ENCODE data around the gene LAMA3. TPM values are rescaled to one million over a fixed set of nuclear protein-coding genes. Genes with fewer than 3 reads are reported as not detected.
A peak's percentile ranks its signal among the peaks of the same experiment; 100 is the strongest.

The LAMA3 gene, protein sequence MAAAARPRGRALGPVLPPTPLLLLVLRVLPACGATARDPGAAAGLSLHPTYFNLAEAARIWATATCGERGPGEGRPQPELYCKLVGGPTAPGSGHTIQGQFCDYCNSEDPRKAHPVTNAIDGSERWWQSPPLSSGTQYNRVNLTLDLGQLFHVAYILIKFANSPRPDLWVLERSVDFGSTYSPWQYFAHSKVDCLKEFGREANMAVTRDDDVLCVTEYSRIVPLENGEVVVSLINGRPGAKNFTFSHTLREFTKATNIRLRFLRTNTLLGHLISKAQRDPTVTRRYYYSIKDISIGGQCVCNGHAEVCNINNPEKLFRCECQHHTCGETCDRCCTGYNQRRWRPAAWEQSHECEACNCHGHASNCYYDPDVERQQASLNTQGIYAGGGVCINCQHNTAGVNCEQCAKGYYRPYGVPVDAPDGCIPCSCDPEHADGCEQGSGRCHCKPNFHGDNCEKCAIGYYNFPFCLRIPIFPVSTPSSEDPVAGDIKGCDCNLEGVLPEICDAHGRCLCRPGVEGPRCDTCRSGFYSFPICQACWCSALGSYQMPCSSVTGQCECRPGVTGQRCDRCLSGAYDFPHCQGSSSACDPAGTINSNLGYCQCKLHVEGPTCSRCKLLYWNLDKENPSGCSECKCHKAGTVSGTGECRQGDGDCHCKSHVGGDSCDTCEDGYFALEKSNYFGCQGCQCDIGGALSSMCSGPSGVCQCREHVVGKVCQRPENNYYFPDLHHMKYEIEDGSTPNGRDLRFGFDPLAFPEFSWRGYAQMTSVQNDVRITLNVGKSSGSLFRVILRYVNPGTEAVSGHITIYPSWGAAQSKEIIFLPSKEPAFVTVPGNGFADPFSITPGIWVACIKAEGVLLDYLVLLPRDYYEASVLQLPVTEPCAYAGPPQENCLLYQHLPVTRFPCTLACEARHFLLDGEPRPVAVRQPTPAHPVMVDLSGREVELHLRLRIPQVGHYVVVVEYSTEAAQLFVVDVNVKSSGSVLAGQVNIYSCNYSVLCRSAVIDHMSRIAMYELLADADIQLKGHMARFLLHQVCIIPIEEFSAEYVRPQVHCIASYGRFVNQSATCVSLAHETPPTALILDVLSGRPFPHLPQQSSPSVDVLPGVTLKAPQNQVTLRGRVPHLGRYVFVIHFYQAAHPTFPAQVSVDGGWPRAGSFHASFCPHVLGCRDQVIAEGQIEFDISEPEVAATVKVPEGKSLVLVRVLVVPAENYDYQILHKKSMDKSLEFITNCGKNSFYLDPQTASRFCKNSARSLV (N-terminal part only)
- total RNA-seq = 1 to 10 TPM in 1 of 2 donors, under 1 TPM in 1; 0.58 to 1.3 TPM
- polyA plus RNA-seq (2013, experiment 1 of 2) = 0.28 TPM
- polyA plus RNA-seq (2013, experiment 2 of 2) = 0.33 TPM
- long read RNA-seq, experiment 1 = 0 reads
- long read RNA-seq, experiment 2 = 0 reads
- long read RNA-seq, experiment 3, full-length matches to known transcripts = 1 of 2 reads
- long read RNA-seq, experiment 3, partial matches to known transcripts = 1 of 2 reads
- long read RNA-seq, experiment 3, other reads (novel, unspliced or antisense) = 0 of 2 reads
- long read RNA-seq, experiment 4 = 0 reads

GRCh38 chr18:23689031-23689615 lies at the start of gene LAMA3:
TSS of gene LAMA3 (plus strand) at chr18:23689453. CDS start at chr18:23689684, 231 bp downstream.
- no peak within 1 kb of the TSS for H3K27ac ChIP-seq (ENCODE audit: low read depth, low read length)
- H3K4me1 ChIP-seq (ENCODE audit: control insufficient read depth, insufficient read depth, low read length) = no peaks in the 10 kb centered on the region
- H3K9me3 Mint-ChIP-seq = no peaks in the 10 kb centered on the region
- H3K36me3 Mint-ChIP-seq (ENCODE audit: low read depth) = no peaks in the 10 kb centered on the region
- no peaks in the 10 kb centered on the region for H3K36me3 ChIP-seq (ENCODE audit: control insufficient read depth, insufficient read depth, low read length)
- peaks cover 44% of the 10 kb centered on the region for H3K27me3 Mint-ChIP-seq (ENCODE audit: insufficient read depth)
- peak; percentile 80 for DNase-seq
- TF ChIP-seq, protein P1, sequence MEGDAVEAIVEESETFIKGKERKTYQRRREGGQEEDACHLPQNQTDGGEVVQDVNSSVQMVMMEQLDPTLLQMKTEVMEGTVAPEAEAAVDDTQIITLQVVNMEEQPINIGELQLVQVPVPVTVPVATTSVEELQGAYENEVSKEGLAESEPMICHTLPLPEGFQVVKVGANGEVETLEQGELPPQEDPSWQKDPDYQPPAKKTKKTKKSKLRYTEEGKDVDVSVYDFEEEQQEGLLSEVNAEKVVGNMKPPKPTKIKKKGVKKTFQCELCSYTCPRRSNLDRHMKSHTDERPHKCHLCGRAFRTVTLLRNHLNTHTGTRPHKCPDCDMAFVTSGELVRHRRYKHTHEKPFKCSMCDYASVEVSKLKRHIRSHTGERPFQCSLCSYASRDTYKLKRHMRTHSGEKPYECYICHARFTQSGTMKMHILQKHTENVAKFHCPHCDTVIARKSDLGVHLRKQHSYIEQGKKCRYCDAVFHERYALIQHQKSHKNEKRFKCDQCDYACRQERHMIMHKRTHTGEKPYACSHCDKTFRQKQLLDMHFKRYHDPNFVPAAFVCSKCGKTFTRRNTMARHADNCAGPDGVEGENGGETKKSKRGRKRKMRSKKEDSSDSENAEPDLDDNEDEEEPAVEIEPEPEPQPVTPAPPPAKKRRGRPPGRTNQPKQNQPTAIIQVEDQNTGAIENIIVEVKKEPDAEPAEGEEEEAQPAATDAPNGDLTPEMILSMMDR (conservative IDR thresholded peaks at IDR 0.05) = peak; percentile 26
- H3K27me3 ChIP-seq (ENCODE audit: control insufficient read depth, insufficient read depth, low read length, poor library complexity, severe bottlenecking) = peaks cover 48% of the 10 kb centered on the region
- 2 to 4% methylated on average over 9 to 45 of the region's 45 CpGs for WGBS, 2 experiments (ENCODE audit: insufficient coverage in 1 of 2, insufficient read length in 1 of 2)
- no peak within 1 kb of the TSS for H3K9ac ChIP-seq (ENCODE audit: extremely low read depth, low read length, poor library complexity, severe bottlenecking)
- H3K4me1 Mint-ChIP-seq = peaks cover 8% of the 10 kb centered on the region
- H3K4me3 Mint-ChIP-seq = peak within 1 kb of the TSS; percentile 50
- no peaks in the 10 kb centered on the region for H3K9me3 ChIP-seq (ENCODE audit: control insufficient read depth, low read length)
- peak within 1 kb of the TSS; percentile 72 for H3K4me3 ChIP-seq (ENCODE audit: low read length)
- H3K27ac Mint-ChIP-seq = no peak within 1 kb of the TSS

DNA sequence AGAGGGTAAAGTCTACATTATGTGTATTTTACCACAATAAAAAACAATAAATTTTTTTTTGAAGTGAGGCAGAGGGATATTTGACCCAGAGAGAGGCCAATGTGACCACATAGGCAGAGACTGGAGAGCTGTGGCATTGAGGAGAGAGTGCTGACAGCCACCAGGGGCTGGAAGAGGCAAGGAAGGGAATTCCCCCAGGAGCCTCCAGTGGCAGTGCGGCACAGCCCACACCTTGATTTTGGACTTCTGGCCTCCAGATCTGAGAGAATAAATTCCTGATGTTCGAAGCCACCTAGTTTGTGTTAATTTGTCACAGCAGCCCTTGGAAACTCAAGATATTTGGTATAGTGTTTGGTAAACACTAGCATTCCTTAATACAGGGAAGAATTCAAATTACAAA lies 49.2 kb upstream of the LAMA3 start:
- WGBS, 2 experiments (ENCODE audit: insufficient coverage in 1 of 2, insufficient read length in 1 of 2) = 93 to 100% methylated on average over 1 to 2 of the region's 2 CpGs
- TF ChIP-seq, protein P1 (conservative IDR thresholded peaks at IDR 0.05) = peak; percentile 68
- no peak overlapping the region for H3K27ac Mint-ChIP-seq
- H3K4me1 Mint-ChIP-seq = peaks cover 13% of the 10 kb centered on the region
- H3K36me3 Mint-ChIP-seq (ENCODE audit: low read depth) = no peaks in the 10 kb centered on the region
- H3K4me3 Mint-ChIP-seq = no peak overlapping the region
- H3K9me3 ChIP-seq (ENCODE audit: control insufficient read depth, low read length) = peaks cover 14% of the 10 kb centered on the region
- H3K27ac ChIP-seq (ENCODE audit: low read depth, low read length) = no peak overlapping the region
- H3K9ac ChIP-seq (ENCODE audit: extremely low read depth, low read length, poor library complexity, severe bottlenecking) = no peak overlapping the region
- H3K27me3 ChIP-seq (ENCODE audit: control insufficient read depth, insufficient read depth, low read length, poor library complexity, severe bottlenecking) = no peaks in the 10 kb centered on the region
- no peaks in the 10 kb centered on the region for H3K36me3 ChIP-seq (ENCODE audit: control insufficient read depth, insufficient read depth, low read length)
- H3K27me3 Mint-ChIP-seq (ENCODE audit: insufficient read depth) = peaks cover 5% of the 10 kb centered on the region
- peaks cover 4% of the 10 kb centered on the region for H3K9me3 Mint-ChIP-seq
- peak; percentile 63 for DNase-seq
- H3K4me1 ChIP-seq (ENCODE audit: control insufficient read depth, insufficient read depth, low read length) = peaks cover 3% of the 10 kb centered on the region
- no peak overlapping the region for H3K4me3 ChIP-seq (ENCODE audit: low read length)

Data from endodermal cell (in vitro differentiated cells).